H1 (cell line): ENCODE measurements around the gene SLMAP. TPM values are rescaled to one million over a fixed set of nuclear protein-coding genes. Genes with fewer than 3 reads are reported as not detected.

Experiments used
- CTCF ChIA-PET: fragments of 300-600 bp; sonication (Branson Sonifier 250); formaldehyde crosslinking; loops from one replicate; lab custom pipeline; 2021; ENCODE audit not compliant: partially characterized antibody; lab: Charles Lee
- POLR2A ChIA-PET: fragments of 300-600 bp; sonication (Branson Sonifier 250); formaldehyde crosslinking; loops from one replicate; lab custom pipeline; 2021; ENCODE audit warnings: inconsistent platforms; ENCODE audit not compliant: partially characterized antibody; lab: Charles Lee
- DNase-seq, 2 experiments: peaks; one replicate each; pipeline versions ENCODE4 v3.0.0 to v3.0.0-alpha.2; 2010 to 2022; ENCODE audit warnings: low spot score in 2 of 2, low read depth in 1 of 2, mixed read lengths in 1 of 2
- FAIRE-seq: peaks from 2 replicates; lab custom pipeline; 2011; peaks lifted over from hg19 to GRCh38; lab: Jason Lieb, UNC
- H2AFZ ChIP-seq: 2 replicates; pipeline ENCODE4 v1.8.1; 2012; ENCODE audit warnings: low read length, inconsistent platforms
- H2AK5ac ChIP-seq: 2 replicates; pipeline ENCODE4 v1.6.1; 2013; ENCODE audit warnings: low read depth, low read length
- H2BK120ac ChIP-seq: replicated peaks from 2 replicates; pipeline ENCODE3; 2013; ENCODE audit warnings: low read depth, low read length, inconsistent platforms
- H2BK12ac ChIP-seq: 2 replicates; pipeline ENCODE4 v1.6.1; 2013; ENCODE audit warnings: low read depth, low read length
- H2BK15ac ChIP-seq: 2 replicates; pipeline ENCODE4 v1.6.1; 2013; ENCODE audit warnings: low read length
- H2BK20ac ChIP-seq: 2 replicates; pipeline ENCODE4 v1.6.1; 2013; ENCODE audit warnings: low read length
- H2BK5ac ChIP-seq: 2 replicates; pipeline ENCODE4 v1.6.1; 2013; ENCODE audit warnings: low read depth, low read length
- H3K14ac ChIP-seq: 2 replicates; pipeline ENCODE4 v1.6.1; 2013; ENCODE audit warnings: inconsistent platforms; ENCODE audit not compliant: insufficient read length
- H3K18ac ChIP-seq: 2 replicates; pipeline ENCODE4 v1.6.1; 2013; ENCODE audit warnings: low read length; ENCODE audit errors: extremely low read depth
- H3K23ac ChIP-seq: 2 replicates; pipeline ENCODE4 v1.6.1; 2013; ENCODE audit warnings: inconsistent platforms; ENCODE audit not compliant: insufficient read length
- H3K23me2 ChIP-seq: 2 replicates; pipeline ENCODE4 v1.6.1; 2013; ENCODE audit warnings: low read depth, low read length
- H3K27ac ChIP-seq: 2 replicates; pipeline ENCODE4 v1.6.1; 2011; ENCODE audit warnings: low read depth, low read length, inconsistent platforms
- H3K27me3 ChIP-seq, 4 experiments: replicated peaks in 1 of 4; 1 replicate in 1 of 4; 2 replicates in 3 of 4; pipeline versions ENCODE4 v1.6.1 to v1.8.1; 2011 to 2013; ENCODE audit warnings: low read length in 3 of 4, mild to moderate bottlenecking in 3 of 4, inconsistent platforms in 2 of 4, mixed read lengths in 2 of 4, moderate library complexity in 1 of 4; ENCODE audit not compliant: control insufficient read depth in 3 of 4, insufficient read depth in 3 of 4; ENCODE audit errors: extremely low read depth in 1 of 4
- H3K36me3 ChIP-seq, 4 experiments: 2 replicates each; pipeline versions ENCODE4 v1.6.1 to v1.8.1; 2011 to 2013; ENCODE audit warnings: mild to moderate bottlenecking in 4 of 4, low read length in 3 of 4, moderate library complexity in 2 of 4, control low read depth in 1 of 4, inconsistent platforms in 1 of 4; ENCODE audit not compliant: insufficient read depth in 4 of 4, control insufficient read depth in 2 of 4
- H3K4ac ChIP-seq: replicated peaks from 2 replicates; pipeline ENCODE3; 2013; ENCODE audit warnings: low read length, low read depth, mixed read lengths, inconsistent platforms; ENCODE audit not compliant: insufficient read length
- H3K4me1 ChIP-seq, 4 experiments: replicated peaks in 1 of 4; 1 replicate in 1 of 4; 2 replicates in 3 of 4; pipeline versions ENCODE4 v1.6.1 to v1.8.1; 2011 to 2013; ENCODE audit warnings: low read length in 3 of 4, inconsistent platforms in 2 of 4, mixed read lengths in 1 of 4; ENCODE audit not compliant: insufficient read depth in 4 of 4, control insufficient read depth in 3 of 4
- H3K4me2 ChIP-seq, 2 experiments: 2 replicates each; pipeline versions ENCODE4 v1.6.1 to v1.8.1; 2011 to 2013; ENCODE audit warnings: low read depth in 2 of 2, low read length in 2 of 2, control low read depth in 1 of 2, inconsistent platforms in 1 of 2, mild to moderate bottlenecking in 1 of 2; ENCODE audit not compliant: insufficient read depth in 1 of 2
- H3K4me3 ChIP-seq, 4 experiments: fragments of 200-600, 300-600 bp in 1 of 4; sonication (generic), shearing (Covaris generic), sonication (Bioruptor Twin) in 1 of 4; 2 replicates each; pipeline versions ENCODE4 v1.5.1 to v1.8.1; 2011 to 2016; ENCODE audit warnings: low read length in 4 of 4, low read depth in 3 of 4, control low read depth in 2 of 4, inconsistent platforms in 2 of 4, mild to moderate bottlenecking in 2 of 4, mixed read lengths in 1 of 4, moderate library complexity in 1 of 4; ENCODE audit not compliant: insufficient read depth in 2 of 4; ENCODE audit errors: extremely low read depth in 1 of 4
- H3K56ac ChIP-seq: replicated peaks from 2 replicates; pipeline ENCODE3; 2013; ENCODE audit warnings: low read depth, mild to moderate bottlenecking, mixed read lengths, low read length, inconsistent platforms; ENCODE audit not compliant: insufficient read length
- H3K79me1 ChIP-seq: 2 replicates; pipeline ENCODE4 v1.6.1; 2013; ENCODE audit warnings: low read depth, low read length, control low read depth
- H3K79me2 ChIP-seq, 2 experiments: 2 replicates each; pipeline versions ENCODE4 v1.6.1 to v1.8.1; 2012 to 2013; ENCODE audit warnings: low read length in 2 of 2, mild to moderate bottlenecking in 2 of 2, inconsistent platforms in 1 of 2; ENCODE audit not compliant: insufficient read depth in 2 of 2, control insufficient read depth in 1 of 2
- H3K9ac ChIP-seq, 4 experiments: replicated peaks in 1 of 4; 1 replicate in 1 of 4; 2 replicates in 3 of 4; pipeline versions ENCODE4 v1.6.1 to v1.8.1; 2011 to 2013; ENCODE audit warnings: low read depth in 3 of 4, low read length in 3 of 4, control low read depth in 2 of 4, mild to moderate bottlenecking in 2 of 4, moderate library complexity in 2 of 4, inconsistent platforms in 1 of 4; ENCODE audit errors: extremely low read depth in 1 of 4
- H3K9me3 ChIP-seq, 2 experiments: 2 replicates each; pipeline versions ENCODE4 v1.6.1 to v1.8.1; 2012 to 2013; ENCODE audit warnings: mild to moderate bottlenecking in 2 of 2, moderate library complexity in 2 of 2, control low read depth in 1 of 2, inconsistent platforms in 1 of 2, low read depth in 1 of 2, low read length in 1 of 2, mixed read lengths in 1 of 2; ENCODE audit not compliant: insufficient read depth in 2 of 2
- H4K20me1 ChIP-seq, 2 experiments: replicated peaks in 1 of 2; 2 replicates each; pipeline versions ENCODE3 to v1.8.1; 2011 to 2013; ENCODE audit warnings: inconsistent platforms in 2 of 2, low read length in 2 of 2, mild to moderate bottlenecking in 1 of 2; ENCODE audit not compliant: insufficient read depth in 2 of 2, control insufficient read depth in 1 of 2
- H4K5ac ChIP-seq: 2 replicates; pipeline ENCODE4 v1.6.1; 2013; ENCODE audit warnings: low read length, low read depth, mixed read lengths, inconsistent platforms; ENCODE audit not compliant: insufficient read length
- H4K8ac ChIP-seq: 2 replicates; pipeline ENCODE4 v1.8.0; 2013; ENCODE audit warnings: mild to moderate bottlenecking, moderate library complexity, low read length, inconsistent platforms; ENCODE audit not compliant: insufficient read depth; ENCODE audit errors: extremely low read depth
- H4K91ac ChIP-seq: replicated peaks from 2 replicates; pipeline ENCODE3; 2013; ENCODE audit warnings: low read length, mixed read lengths, inconsistent platforms; ENCODE audit not compliant: insufficient read length
- ASH2L ChIP-seq: fragments of 200-600, 300-600 bp; sonication (generic); IDR thresholded peaks from one replicate; pipeline ENCODE4 v1.7.1; 2017; ENCODE audit warnings: low read length
- CHD1 ChIP-seq: IDR thresholded peaks from 2 replicates; pipeline ENCODE4 v1.6.1; 2012; ENCODE audit warnings: low read depth, low read length, improper control_type of control experiment
- CHD2 ChIP-seq: IDR thresholded peaks from 2 replicates; pipeline ENCODE4 v1.6.1; 2012; ENCODE audit warnings: low read length, improper control_type of control experiment
- CTCF ChIP-seq, 3 experiments: IDR thresholded peaks; 1 replicate in 2 of 3; 2 replicates in 1 of 3; pipeline versions ENCODE4 v1.5.1 to v1.6.1; 2011; ENCODE audit warnings: low read length in 3 of 3, mild to moderate bottlenecking in 3 of 3, inconsistent platforms in 2 of 3, low read depth in 1 of 3, moderate library complexity in 1 of 3; ENCODE audit not compliant: insufficient read depth in 1 of 3; ENCODE audit errors: control extremely low read depth in 1 of 3
- EZH2 ChIP-seq: fragments of 200-600 bp; sonication (generic); IDR thresholded peaks from 2 replicates; pipeline ENCODE4 v1.7.1; 2012; ENCODE audit warnings: low read depth, mild to moderate bottlenecking, moderate library complexity, low read length, inconsistent platforms; ENCODE audit not compliant: severe bottlenecking
- GABPA ChIP-seq: IDR thresholded peaks from 2 replicates; pipeline ENCODE4 v1.6.1; 2011; ENCODE audit warnings: mild to moderate bottlenecking, low read length, moderate library complexity, borderline replicate concordance; ENCODE audit not compliant: insufficient read depth
- JUND ChIP-seq: IDR thresholded peaks from 2 replicates; pipeline ENCODE4 v1.6.1; 2011; ENCODE audit warnings: mild to moderate bottlenecking, improper control_type of control experiment, low read length
- KDM1A ChIP-seq: fragments of 200-600, 300-600 bp; sonication (generic); IDR thresholded peaks from 2 replicates; pipeline ENCODE4 v1.7.1; 2016; ENCODE audit warnings: mild to moderate bottlenecking, low read length, borderline replicate concordance
- NRF1 ChIP-seq: IDR thresholded peaks from 2 replicates; pipeline ENCODE4 v1.6.1; 2011; ENCODE audit warnings: mild to moderate bottlenecking, low read depth, low read length, improper control_type of control experiment
- POLR2AphosphoS5 ChIP-seq: IDR thresholded peaks from 2 replicates; pipeline ENCODE4 v1.6.1; 2011; ENCODE audit warnings: low read depth, low read length
- SIN3A ChIP-seq, 2 experiments: IDR thresholded peaks in 1 of 2; conservative IDR thresholded peaks in 1 of 2; 2 replicates each; pipeline ENCODE4 v1.6.1; 2011 to 2012; ENCODE audit warnings: low read length in 2 of 2, improper control_type of control experiment in 1 of 2, low read depth in 1 of 2, mild to moderate bottlenecking in 1 of 2
- SP4 ChIP-seq: IDR thresholded peaks from 2 replicates; pipeline ENCODE4 v1.6.1; 2012; ENCODE audit warnings: low read length, inconsistent platforms
- TEAD4 ChIP-seq: IDR thresholded peaks from 2 replicates; pipeline ENCODE4 v1.6.1; 2012; ENCODE audit warnings: low read depth, low read length, inconsistent platforms, mixed read lengths
- WGBS, 2 experiments: shearing (Covaris generic) in 1 of 2; methylation state at CpG; one replicate each; pipeline versions ENCODE4 v1.1.6 to v1.1.7; 2013 to 2015; ENCODE audit warnings: low lambda C conversion rate in 2 of 2, mixed read lengths in 2 of 2, inconsistent platforms in 1 of 2, low coverage in 1 of 2, missing lambda C conversion rate in 1 of 2; ENCODE audit not compliant: insufficient replicate concordance in 2 of 2, insufficient coverage in 1 of 2, insufficient read length in 1 of 2; ENCODE audit errors: extremely low coverage in 1 of 2, missing lambda C conversion rate in 1 of 2; 5-methylcytosine and 5-hydroxymethylcytosine counted together
- polyA plus RNA-seq, 7 experiments: library from polyadenylated mRNA; depleted of rRNA in 3 of 7; stranded (reverse) in 5 of 7; unstranded in 2 of 7; fragments of >200 nt in 5 of 7; fragments of 200-250 nt in 2 of 7; gene quantifications; 1 replicate in 5 of 7; 2 replicates in 1 of 7; 4 replicates in 1 of 7; pipeline versions ENCODE4 v1.2.1 to v1.2.3, GENCODE V29; 2011 to 2013; ENCODE audit warnings: missing spikeins in 2 of 7, mixed read lengths in 2 of 7
- total RNA-seq: library from RNA; stranded (reverse); fragmentation: NEBNext Ultra II Directional; extraction: Animal tissue kit (Norgen Biotek cat#: 25700); gene quantifications from 2 replicates; pipeline ENCODE4 v1.2.1, GENCODE V29; 2021

The SLMAP gene
- total and polyA plus RNA-seq, 2 of the 8 experiments (the other 6 are each of a cell fraction or from before 2014, with no cell fraction given), result 13.6 to 70.4 TPM

GRCh38 chr3:57733790-57734189, 22.3 kb upstream of the SLMAP start:
- Histone ChIP-seq H3K18ac (no peak overlapping the region), H3K4ac (no peak overlapping the region), H3K14ac (no peak overlapping the region), H3K23ac (no peak overlapping the region), H4K5ac (no peak overlapping the region), H4K91ac (no peak overlapping the region), H3K27ac (no peak overlapping the region), H3K4me3 (no peak overlapping the region), H2AK5ac (no peak overlapping the region), H3K27me3 (no peaks in the 10 kb centered on the region), H3K36me3 (no peaks in the 10 kb centered on the region), H4K8ac (no peak overlapping the region), H2AFZ (no peak overlapping the region), H4K20me1 (no peaks in the 10 kb centered on the region), H2BK15ac (no peak overlapping the region), H3K4me2 (no peak overlapping the region), H3K23me2 (no peaks in the 10 kb centered on the region), H3K79me1 (no peaks in the 10 kb centered on the region), H3K9ac (no peak overlapping the region), H2BK12ac (no peak overlapping the region), H3K79me2 (no peaks in the 10 kb centered on the region), H3K9me3 (no peaks in the 10 kb centered on the region; a peak in 1 of 4 replicates), H2BK5ac (no peak overlapping the region), H2BK120ac (no peak overlapping the region), H3K4me1 (no peaks in the 10 kb centered on the region), H3K56ac (no peak overlapping the region), H2BK20ac (no peak overlapping the region)
- ChIA-PET POLR2A (interaction anchor here (1.1 kb wide), 1 partner anchor 139 kb away, joined by 3 read pairs; no protein-coding TSS in a partner anchor), CTCF (interaction anchor here (0.6 kb wide), 1 partner anchor 58 kb away, joined by 3 read pairs; no protein-coding TSS in a partner anchor)
- FAIRE-seq (no peak), DNase-seq (no peak)
- WGBS, 2 experiments, result 90% methylated on average over 2 of the region's 2 CpGs; no CpG with 5 or more reads in 1 of the 2 experiments
- no peak for TF ChIP-seq SP4
- TF ChIP-seq CHD2, result no peak
- TF ChIP-seq TEAD4, result no peak
- no peak for TF ChIP-seq KDM1A
- TF ChIP-seq POLR2AphosphoS5, result no peak
- no peak for TF ChIP-seq EZH2
- TF ChIP-seq GABPA, result no peak
- no peak for TF ChIP-seq CHD1
- no peak for TF ChIP-seq SIN3A (conservative IDR thresholded peaks at IDR 0.05 in 1 of 2, IDR thresholded peaks at IDR 0.05 in 1 of 2; ENCODE audit: low read depth in 1 of 2, low read length in 2 of 2)
- TF ChIP-seq NRF1, result no peak
- no peak for TF ChIP-seq JUND
- no peak for TF ChIP-seq ASH2L
- no peak for TF ChIP-seq CTCF (IDR thresholded peaks at IDR 0.05; ENCODE audit: control extremely low read depth in 1 of 3, insufficient read depth in 1 of 3, low read depth in 1 of 3, low read length in 3 of 3)
